Glutamatergic neuron (in vitro differentiated cells): ENCODE results near the gene OR2AE1. TPM values are rescaled to one million over a fixed set of nuclear protein-coding genes. Genes with fewer than 3 reads are reported as not detected.

Source experiments
- DNase-seq: peaks from one replicate; pipeline ENCODE4 v3.0.0; 2022
- H3K27ac Mint-ChIP-seq: one replicate; pipeline ENCODE4 v1.8.0; 2020; ENCODE audit warnings: mild to moderate bottlenecking, mixed read lengths, inconsistent platforms; ENCODE audit not compliant: unreplicated experiment
- H3K27me3 Mint-ChIP-seq: one replicate; pipeline ENCODE4 v1.8.0; 2020; ENCODE audit warnings: mild to moderate bottlenecking, moderate library complexity, mixed read lengths, inconsistent platforms; ENCODE audit not compliant: unreplicated experiment
- H3K36me3 Mint-ChIP-seq: one replicate; pipeline ENCODE4 v1.8.0; 2020; ENCODE audit warnings: mild to moderate bottlenecking, mixed read lengths, inconsistent platforms; ENCODE audit not compliant: unreplicated experiment
- H3K4me1 Mint-ChIP-seq: one replicate; pipeline ENCODE4 v1.8.0; 2020; ENCODE audit warnings: mild to moderate bottlenecking, low read depth, mixed read lengths, inconsistent platforms; ENCODE audit not compliant: unreplicated experiment
- H3K4me3 Mint-ChIP-seq: one replicate; pipeline ENCODE4 v1.8.0; 2020; ENCODE audit warnings: mild to moderate bottlenecking, mixed read lengths, inconsistent platforms; ENCODE audit not compliant: unreplicated experiment
- H3K9me3 Mint-ChIP-seq: one replicate; pipeline ENCODE4 v1.8.0; 2020; ENCODE audit warnings: mild to moderate bottlenecking, moderate library complexity, mixed read lengths, inconsistent platforms; ENCODE audit not compliant: unreplicated experiment
- CTCF ChIP-seq: fragments of 200-600 bp; sonication (generic); IDR thresholded peaks from one replicate; pipeline ENCODE4 v1.5.0; 2021; ENCODE audit not compliant: partially characterized antibody, unreplicated experiment
- total RNA-seq: library from RNA; stranded (reverse); fragmentation: NEBNext Ultra II Directional; extraction: Animal tissue kit (Norgen Biotek cat#: 25700); gene quantifications from one replicate; pipeline ENCODE4 v1.2.1, GENCODE V29; 2021; ENCODE audit not compliant: unreplicated experiment

OR2AE1 gene
- total RNA-seq, 1 donor from 2014 or later: 0.39 TPM

- Mint-ChIP-seq H3K27ac (no peak overlapping the region), H3K9me3 (no peaks in the 10 kb centered on the region), H3K27me3 (no peaks in the 10 kb centered on the region), H3K4me3 (no peak overlapping the region), H3K4me1 (no peaks in the 10 kb centered on the region), H3K36me3 (no peaks in the 10 kb centered on the region)
- no peak for TF ChIP-seq CTCF
- DNase-seq: no peak
These were observed 48.0 kb downstream of the OR2AE1 start for GRCh38 chr7:99828811-99829210.

GRCh38 chr7:99827040-99827778 lies 49.6 kb downstream of the OR2AE1 start:
- no peak overlapping the region for H3K4me3 Mint-ChIP-seq
- no peak overlapping the region for H3K27ac Mint-ChIP-seq

More at GRCh38 chr7:99827040-99827778, 49.6 kb downstream of the OR2AE1 start:
- no peak for DNase-seq
- no peaks in the 10 kb centered on the region for H3K4me1 Mint-ChIP-seq
- no peaks in the 10 kb centered on the region for H3K36me3 Mint-ChIP-seq
- no peak for TF ChIP-seq CTCF
- H3K27me3 Mint-ChIP-seq: no peaks in the 10 kb centered on the region
- no peaks in the 10 kb centered on the region for H3K9me3 Mint-ChIP-seq

Other genes with a start within 250 kb of the OR2AE1 start
- gene CYP3A5, start 197.0 kb downstream of the OR2AE1 start, total RNA-seq: not detected
- gene CYP3A7, start 141.8 kb downstream of the OR2AE1 start, total RNA-seq: not detected
- not detected for gene CYP3A4, start 92.8 kb downstream of the OR2AE1 start, total RNA-seq
- not detected for gene CYP3A43, start 49.0 kb downstream of the OR2AE1 start, total RNA-seq
- gene TRIM4, start 42.5 kb upstream of the OR2AE1 start, total RNA-seq: 13.7 TPM
- gene GJC3, start 52.6 kb upstream of the OR2AE1 start, total RNA-seq: not detected
- gene AZGP1, start 99.0 kb upstream of the OR2AE1 start, total RNA-seq: 0.44 TPM
- 127 TPM for gene ZKSCAN1, start 138.6 kb upstream of the OR2AE1 start, total RNA-seq
- 26.3 TPM for gene ZSCAN21, start 172.7 kb upstream of the OR2AE1 start, total RNA-seq
- gene ZNF3, start 204.7 kb upstream of the OR2AE1 start, total RNA-seq: 87.9 TPM
- 77.4 TPM for gene COPS6, start 211.9 kb upstream of the OR2AE1 start, total RNA-seq
- gene MCM7, start 224.4 kb upstream of the OR2AE1 start, total RNA-seq: 196 TPM
- gene AP4M1, start 224.6 kb upstream of the OR2AE1 start, total RNA-seq: 25.9 TPM
- 63.1 TPM for gene TAF6, start 242.3 kb upstream of the OR2AE1 start, total RNA-seq
- gene CNPY4, start 242.6 kb upstream of the OR2AE1 start, total RNA-seq: 19.3 TPM
- 3.3 TPM for gene MBLAC1, start 249.9 kb upstream of the OR2AE1 start, total RNA-seq